Measurements from ENCODE around the gene STK11.

STK11 gene

DNA sequence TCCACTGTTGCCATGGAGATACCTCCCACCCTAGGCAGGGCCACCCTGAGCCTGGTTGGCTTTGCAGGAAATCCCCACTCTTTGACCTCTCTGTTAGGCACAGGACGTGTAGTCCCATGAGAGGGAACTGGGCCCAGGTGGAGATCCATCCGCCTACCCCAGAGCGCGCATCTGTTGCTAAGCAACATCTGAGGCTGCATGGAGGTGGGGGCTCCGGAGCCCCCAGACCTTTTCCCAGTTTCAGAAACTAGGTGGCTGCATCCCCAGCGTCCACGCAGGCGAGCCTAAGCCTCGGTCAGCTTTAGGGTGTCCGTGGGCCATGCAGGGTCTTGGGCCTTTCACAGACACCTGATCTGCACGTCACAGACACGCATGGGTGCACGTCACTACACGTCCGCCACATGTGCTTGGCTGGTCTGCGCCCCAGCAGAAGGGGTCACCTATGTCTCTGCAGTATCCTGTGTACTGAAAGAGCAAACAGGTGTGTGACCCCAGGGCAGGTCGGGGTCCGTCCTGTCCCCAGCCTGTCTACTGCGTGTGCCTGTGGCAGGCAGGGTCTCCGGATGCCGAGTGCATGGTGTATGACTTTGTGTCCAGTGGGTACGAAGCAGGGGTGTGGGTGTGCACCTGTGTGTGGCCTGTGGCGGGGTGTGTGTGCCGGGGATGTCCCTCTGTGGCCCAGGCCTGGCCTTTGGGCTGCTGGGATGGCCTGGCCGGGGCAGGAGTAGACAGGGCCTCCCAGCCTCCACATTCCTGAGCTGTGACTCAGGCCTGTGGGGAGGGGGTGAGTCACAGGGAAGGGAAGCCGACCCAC lies 59.4 kb downstream of the STK11 start:
- peak; percentile 67 for DNase-seq

DNA sequence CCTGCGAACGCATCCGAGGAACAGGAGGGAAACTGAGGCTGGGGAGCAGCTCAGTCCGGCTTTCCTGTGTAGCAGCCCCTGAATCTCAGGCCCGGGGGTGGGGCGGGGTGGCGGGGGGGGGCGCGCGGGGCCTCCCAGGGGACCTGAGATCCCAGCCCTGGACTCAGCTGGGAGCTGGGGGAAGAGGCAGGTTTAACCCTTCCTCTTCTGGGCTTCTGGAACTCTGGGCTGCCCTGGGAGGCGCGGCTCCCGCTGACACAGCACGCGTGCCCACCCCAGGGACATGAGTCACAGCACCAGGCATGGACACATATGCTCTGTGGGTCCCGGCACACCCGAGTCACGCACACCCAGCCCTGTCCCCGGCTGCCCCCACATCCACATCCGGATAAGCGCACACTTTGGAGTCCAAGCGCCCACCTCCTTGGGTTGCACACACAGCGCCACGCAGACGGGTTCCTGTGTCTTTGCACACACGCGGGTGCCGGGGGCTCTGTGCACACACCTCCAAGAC lies 60.1 kb downstream of the STK11 start:
- DNase-seq: peak; percentile 46

DNA sequence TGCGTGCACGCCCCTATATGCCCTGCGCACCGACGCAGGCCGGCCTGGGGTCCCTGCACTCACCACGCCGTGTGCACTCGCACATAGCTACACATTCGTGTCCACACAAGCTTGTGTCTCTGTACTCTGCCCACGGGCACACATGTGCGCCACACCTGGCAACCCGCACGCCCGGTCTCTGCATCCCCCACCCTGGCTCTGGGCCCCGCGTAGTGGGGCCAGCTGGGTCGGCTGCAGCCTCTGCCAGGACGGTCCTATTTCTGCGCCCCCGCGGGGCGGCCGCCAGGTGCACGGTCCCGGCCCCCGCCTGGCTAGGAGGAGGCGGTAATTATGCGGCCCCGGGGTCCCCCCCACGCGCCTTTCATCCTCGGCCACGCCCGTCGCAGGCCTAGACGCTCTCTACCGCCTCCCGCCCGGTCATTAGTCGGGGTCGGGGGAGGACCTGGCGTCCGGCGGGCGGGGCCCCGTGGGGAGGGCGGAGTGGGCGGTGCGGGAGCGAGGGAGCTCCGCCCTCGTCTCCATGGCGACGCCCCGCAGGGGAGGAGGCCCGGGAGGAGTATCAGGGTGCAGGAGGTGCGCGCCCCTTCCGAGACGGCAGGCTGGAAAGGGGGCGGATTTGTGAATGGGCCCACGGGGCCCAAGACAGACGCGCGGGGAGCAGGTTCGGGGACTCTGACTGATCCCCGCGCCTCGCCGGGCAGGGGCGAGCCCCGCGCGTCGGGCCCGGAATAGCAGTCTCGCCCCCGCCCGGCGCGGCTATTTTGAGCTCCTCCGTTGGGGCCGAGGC lies 60.7 kb downstream of the STK11 start:
- DNase-seq: peak; percentile 91

DNA sequence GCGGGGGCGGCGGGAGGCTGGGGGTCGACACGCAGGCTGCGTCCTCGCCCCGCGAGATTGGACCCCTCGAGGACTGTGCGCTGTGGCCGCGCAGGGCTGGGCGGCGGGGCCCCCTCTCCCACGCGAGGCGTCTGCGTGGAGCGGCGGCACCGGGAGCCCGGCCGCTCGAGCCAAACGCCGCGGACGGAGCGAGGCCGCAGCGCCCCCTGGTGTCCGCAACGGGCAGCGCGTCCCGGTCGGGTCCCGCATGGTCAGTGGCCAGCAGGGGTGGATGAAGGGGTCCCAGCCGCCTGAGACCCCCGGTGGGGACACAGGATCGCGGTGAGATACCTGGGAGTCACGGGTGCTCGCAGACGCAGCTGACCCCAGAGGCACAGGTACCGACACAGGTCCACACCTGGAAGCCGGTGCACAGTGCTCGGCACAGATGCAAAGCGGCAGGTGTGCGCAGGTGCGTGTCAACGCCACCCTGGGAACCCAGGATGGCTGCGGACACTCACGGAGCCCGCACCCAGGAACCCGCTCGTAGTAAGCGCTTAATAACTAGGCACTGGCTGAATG lies 61.4 kb downstream of the STK11 start:
- peak; percentile 79 for DNase-seq

DNA sequence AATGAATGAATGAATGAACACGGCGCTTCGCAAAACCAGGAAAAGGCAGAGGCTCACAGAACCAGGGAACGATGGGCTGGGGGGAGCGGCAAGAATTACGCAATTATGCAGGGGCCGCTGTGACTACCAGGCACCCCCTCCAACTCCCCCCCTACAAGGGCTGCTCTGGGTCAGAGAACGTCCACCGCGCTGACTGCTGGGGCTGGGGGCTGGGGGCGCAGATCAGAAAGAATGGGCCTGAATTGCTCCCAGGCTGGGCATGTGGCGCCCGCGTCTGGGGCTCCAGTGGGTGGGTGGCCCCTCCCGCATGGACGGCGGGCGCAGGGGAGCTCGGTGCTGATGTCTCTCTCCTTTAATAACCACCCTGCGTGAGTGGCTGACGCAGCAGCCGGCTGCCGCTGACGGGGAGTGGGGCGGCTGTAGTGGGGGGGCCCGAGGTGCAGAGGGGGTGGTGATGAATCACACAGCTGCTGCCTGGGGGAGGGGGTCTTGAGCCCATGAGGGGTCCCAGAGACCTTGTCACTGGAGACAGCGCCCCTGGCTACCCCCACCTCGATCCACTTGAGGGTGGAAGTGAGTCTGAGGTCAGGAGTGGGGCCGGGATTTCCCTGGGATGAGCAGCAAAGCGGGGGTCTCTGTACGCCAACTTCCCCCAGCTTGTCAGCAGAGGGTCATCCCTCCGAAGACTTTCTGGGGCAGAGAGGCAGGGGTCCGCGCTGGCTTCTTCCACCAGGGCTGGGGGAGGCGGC lies 62.1 kb downstream of the STK11 start:
- DNase-seq: peak; percentile 81

DNA sequence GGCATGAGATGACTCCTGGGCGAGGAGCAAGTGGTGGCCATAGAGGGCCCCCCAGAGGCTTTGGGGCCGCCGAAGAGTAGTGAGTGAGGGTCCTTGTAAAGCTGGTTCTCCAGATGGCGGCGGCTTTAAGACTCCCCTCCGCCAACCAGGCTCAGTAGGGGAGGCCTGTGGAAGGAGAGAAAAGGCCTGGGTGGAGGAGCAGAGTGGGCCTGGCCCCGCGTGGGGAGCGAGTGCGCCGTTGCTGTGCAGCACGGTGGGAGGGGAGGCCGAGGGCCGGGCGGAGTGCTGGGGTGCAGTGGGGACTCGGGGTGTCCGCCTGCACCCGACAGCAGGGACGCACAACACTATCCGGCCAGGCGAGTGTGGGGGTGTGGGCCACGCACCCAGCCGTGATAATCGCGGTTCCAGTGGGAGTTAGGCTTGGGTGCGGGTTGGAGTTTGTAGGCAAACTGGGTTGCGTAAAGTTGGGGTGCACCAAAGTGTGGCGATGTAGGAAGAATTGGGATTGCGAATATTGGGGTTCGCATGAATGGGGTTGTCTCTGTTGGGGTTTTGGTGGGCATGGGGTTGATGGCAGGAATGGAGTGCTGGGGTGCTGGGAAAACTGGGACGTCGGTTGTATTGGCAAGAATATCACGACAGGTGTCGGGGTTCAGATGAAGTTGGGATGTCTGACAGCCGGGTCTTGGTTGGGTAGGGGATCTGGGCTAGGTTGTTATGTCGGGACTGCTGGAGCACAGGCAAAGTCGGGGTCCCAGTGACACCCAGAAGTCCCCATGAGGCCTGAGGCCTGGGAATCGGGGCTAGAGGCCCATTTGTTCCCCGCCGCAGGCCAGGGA lies 62.9 kb downstream of the STK11 start:
- DNase-seq: no peak

DNA sequence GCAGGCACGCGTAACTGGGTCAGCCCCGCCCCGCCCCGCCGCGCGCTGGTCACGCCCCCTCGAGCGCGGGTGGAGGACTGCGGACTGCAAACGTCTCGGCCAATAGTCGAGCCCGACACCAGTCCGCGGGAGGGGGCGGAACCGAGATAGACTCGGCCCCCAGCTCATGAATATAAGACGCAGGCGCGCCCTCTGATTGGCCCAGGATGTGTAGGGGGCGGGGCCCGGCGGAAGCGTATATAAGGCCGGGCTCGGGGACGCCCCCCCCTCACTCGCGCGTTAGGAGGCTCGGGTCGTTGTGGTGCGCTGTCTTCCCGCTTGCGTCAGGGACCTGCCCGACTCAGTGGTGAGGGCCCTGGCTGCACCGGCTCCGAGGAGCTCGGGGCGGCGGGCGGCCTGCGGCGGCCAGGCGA lies 63.5 kb downstream of the STK11 start, which contains the start of gene CIRBP:
TSS of gene CIRBP (plus strand) at position 268 of the 413 bp plus-strand sequence. CDS start 1,602 bp downstream, outside the sequence.
- DNase-seq: peak; percentile 98

DNA sequence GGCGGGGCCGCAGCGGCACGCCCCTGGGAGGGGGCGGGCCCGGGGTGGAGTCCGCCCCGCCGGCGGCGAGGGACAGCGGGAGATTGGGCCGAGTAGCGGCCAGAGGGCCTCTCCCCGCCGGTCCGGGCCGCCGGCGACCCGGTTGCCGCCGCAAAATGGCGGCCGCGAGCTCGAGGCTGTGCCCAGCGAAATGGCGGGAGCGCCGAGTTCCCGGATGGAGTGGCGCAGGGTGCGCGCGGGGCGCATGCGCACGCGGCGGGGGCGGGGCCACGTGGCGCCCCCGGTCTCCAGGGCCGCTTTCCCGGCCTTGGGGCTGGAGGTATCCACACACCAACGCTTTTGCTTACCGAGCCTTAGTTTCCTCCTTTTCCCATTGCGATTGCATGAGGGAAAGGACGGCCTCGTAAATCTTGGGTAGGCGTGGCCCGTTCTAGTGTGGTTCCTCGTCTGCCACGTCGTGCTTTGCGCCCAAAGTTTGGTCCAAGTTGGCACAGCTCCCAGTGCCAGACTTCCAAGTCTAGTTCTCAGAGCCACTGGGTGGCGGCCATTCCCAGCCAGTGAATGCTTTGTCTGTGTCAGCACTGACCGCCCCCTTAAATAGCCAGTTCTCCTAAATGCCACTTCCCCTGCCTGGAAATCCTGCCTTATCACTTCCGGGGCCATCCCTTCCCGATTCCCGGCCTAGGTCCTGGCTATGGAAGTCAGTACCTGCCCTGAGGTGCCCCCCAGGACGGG lies 64.1 kb downstream of the STK11 start:
- DNase-seq: peak; percentile 89

DNA sequence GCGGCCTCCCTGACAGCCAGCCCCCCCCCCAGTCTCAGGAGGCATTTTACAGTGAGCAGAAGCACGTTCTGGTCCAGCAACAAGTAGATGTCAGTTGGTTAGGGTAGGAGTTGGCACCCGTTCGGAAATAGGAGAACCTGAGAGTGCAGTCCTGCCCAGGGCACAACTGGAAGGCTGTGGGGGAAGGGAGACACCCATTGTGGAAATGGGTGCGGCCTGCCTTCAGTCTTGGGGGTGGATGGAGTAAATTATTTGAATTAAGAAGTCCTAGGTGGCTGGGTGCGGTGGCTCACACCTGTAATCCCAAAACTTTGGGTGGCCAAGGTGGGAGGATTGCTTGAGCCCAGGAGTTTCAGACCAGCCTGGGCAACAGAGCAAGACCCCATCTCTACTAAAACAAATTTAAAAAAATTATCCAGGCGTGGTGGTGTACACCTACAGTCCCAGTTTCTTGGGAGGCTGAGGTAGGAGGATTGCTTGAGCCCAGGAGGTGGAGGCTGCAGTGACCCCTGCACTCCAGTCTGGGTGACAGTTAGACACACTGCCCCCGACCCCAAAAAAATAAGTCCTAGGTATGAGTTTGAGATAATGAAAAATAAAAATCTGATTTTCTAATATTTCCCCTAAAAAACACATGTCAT lies 64.8 kb downstream of the STK11 start:
- DNase-seq: peak; percentile 71

DNA sequence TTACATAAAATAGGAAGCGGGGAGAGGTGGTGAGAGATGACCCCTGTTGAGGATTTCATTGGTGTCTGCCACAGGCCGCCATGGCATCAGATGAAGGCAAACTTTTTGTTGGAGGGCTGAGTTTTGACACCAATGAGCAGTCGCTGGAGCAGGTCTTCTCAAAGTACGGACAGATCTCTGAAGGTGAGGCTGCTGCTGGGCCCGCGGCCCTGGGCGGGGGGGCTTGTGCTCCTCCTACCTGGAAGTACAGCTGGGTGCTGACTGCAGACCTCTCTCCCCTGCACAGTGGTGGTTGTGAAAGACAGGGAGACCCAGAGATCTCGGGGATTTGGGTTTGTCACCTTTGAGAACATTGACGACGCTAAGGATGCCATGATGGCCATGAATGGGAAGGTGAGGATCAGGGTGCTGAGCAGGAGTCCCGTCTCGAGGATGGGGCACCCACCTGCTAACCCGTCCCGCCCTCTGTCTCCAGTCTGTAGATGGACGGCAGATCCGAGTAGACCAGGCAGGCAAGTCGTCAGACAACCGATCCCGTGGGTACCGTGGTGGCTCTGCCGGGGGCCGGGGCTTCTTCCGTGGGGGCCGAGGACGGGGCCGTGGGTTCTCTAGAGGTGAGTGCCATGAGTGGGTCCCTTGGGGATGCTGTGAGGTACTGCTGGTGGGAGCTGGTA lies 65.4 kb downstream of the STK11 start:
- no peak for DNase-seq

DNA sequence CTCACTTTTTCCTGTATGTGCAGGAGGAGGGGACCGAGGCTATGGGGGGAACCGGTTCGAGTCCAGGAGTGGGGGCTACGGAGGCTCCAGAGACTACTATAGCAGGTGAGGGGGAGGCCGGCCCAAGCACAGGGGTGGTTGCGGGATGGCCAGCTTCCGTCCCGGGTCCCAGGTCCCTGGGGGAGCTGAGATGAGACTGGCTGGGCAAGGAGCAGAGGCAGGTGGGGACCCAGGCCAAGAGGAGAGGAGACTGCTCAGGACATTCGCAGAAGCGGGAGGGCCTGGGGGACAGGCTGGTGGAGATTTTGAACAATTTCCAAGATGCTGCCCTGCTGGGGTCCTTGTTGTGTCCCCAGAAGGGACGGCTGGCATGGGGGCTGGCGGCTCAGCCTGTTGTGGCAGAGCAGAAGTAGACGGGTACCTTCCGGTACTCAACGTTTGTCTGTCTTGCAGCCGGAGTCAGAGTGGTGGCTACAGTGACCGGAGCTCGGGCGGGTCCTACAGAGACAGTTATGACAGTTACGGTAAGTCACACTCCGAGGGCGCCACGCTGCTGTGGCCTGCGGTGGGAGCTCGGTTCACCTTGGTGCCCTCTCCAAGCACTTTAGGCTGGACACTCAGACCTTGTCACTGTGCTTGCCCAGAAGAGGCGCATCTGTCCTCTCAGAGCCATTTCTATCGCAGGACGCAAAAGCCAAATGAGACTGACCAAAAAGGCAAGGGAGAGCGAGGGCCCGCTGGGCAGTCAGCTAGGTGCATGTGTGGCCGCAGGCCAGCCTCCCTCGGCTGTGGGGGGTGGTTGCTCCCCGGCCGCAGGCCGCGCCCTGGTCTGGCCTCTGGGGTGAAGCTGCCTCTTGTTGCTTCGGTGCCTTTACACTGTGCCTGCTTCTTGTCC lies 66.2 kb downstream of the STK11 start:
- no peak for DNase-seq

DNA sequence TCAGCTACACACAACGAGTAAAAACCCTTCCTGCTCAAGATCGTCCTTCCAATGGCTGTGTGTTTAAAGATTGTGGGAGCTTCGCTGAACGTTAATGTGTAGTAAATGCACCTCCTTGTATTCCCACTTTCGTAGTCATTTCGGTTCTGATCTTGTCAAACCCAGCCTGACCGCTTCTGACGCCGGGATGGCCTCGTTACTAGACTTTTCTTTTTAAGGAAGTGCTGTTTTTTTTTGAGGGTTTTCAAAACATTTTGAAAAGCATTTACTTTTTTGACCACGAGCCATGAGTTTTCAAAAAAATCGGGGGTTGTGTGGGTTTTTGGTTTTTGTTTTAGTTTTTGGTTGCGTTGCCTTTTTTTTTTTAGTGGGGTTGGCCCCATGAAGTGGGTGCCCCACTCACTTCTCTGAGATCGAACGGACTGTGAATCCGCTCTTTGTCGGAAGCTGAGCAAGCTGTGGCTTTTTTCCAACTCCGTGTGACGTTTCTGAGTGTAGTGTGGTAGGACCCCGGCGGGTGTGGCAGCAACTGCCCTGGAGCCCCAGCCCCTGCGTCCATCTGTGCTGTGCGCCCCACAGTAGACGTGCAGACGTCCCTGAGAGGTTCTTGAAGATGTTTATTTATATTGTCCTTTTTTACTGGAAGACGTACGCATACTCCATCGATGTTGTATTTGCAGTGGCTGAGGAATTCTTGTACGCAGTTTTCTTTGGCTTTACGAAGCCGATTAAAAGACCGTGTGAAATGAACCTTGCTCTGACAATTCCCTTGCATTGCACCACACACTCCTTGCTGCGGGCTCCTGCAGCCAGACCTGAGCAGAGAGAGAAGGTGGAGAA lies 67.1 kb downstream of the STK11 start:
- no peak for DNase-seq

DNA sequence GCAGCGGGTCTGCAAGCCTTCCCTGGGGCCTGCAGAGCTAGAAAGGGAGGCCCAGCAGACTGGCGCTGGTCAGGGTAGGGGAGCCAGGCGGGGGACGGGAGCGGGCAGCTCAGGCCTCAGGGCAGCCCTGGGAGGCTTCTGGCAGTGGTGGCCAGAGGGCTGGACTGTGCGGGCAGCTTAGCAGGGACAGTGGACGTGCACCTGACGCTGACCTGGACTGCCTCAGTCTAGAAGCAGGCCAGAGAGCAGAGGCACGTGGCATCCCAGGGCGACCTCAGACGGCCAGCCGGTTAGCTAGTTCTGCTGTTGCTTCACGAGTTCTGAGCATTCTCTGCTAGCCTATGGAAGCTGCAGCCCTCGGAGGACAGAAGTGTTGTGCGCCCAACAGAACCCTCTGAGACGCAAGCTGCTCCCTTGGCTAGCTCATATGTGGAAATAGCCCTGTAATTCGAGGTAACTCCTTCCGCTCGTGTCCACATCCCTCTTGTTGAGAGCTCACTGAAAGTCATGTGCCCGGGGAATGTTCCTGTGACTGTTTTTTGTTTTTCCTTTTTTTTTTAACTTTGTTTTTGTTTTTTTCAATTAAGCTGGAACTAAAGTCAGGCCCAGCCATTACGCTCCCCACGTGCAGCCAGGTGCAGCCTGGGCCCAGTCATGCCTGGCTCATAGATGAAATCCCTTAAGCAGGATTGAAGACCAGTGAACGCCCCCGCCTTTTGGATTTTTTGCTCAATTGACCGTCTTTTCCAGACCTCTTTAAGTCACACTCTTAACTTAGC lies 67.9 kb downstream of the STK11 start:
- DNase-seq: no peak

DNA sequence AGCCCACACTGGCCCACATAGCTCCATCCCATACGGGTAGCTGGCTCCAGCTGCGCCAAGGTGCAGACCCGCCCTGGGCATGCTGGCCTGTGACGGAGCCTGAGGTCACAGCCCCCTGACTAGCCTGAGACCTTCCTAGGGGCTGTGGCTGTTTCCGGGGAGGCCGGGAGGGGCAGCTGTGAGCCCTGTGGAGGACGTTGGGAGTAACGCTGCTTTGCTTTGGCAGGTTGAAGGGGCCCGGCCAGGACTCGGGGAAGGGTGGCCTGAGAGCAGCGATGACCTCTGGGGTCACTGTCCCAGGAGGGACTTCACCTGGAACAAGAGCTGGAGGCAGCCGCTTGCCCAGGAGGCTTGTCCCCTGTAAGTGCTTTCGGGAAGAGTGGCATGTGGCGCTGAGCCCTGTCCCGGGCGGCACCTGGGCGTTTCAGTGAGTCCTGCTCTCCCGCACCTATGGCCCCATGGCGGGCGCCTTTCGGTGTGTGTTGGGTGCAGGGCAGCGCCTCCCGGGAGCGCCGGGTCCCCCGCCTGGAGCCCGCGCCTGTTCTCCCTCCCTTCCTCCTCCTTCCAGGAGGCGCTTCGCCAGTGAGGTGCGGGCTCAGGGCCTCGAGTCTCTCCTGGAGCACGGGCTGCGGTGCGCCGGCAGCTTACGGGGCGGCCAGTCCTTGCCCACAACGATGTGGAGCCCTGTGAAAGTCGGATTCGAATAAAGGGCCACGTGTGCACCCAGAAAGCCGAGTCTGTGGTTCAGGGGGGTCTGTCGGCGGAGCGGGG lies 68.7 kb downstream of the STK11 start:
- DNase-seq: peak; percentile 54

DNA sequence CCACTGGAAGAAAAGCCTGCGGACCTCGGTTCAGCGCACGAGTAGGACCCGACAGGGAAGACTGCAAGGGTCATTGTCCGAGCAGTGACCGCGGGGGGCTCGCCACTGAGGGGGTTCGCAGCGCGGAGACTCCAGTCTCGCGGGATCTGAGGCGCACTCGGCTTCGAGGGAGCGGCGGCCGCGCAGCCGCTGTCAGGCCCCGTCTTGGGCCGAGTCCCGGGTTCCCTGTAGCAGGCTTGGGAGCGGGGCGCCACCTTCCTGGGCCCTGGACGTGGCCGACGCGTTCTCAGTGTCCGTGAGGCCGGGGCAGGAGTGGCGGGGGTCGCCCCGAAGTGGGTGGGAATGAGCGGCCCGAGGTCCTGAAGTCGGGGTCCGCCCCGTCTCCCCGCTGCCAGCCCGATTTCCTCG lies 69.3 kb downstream of the STK11 start:
- DNase-seq: peak; percentile 71

Measured in DMS53 (cell line).